Stimulated activated CD8-positive, alpha-beta memory T cell treated with anti-CD3 and anti-CD28 coated beads, Interleukin-4, amount 100 ng/mL, for 1 hour (primary cell): ENCODE results near the gene SGCA.

Experiments
- DNase-seq, 2 donors: peaks; one replicate each; pipeline ENCODE4 v3.0.0-alpha.2; 2020; ENCODE audit warnings: low read depth in 2 of 2, low spot score in 1 of 2

Gene SGCA

DNA sequence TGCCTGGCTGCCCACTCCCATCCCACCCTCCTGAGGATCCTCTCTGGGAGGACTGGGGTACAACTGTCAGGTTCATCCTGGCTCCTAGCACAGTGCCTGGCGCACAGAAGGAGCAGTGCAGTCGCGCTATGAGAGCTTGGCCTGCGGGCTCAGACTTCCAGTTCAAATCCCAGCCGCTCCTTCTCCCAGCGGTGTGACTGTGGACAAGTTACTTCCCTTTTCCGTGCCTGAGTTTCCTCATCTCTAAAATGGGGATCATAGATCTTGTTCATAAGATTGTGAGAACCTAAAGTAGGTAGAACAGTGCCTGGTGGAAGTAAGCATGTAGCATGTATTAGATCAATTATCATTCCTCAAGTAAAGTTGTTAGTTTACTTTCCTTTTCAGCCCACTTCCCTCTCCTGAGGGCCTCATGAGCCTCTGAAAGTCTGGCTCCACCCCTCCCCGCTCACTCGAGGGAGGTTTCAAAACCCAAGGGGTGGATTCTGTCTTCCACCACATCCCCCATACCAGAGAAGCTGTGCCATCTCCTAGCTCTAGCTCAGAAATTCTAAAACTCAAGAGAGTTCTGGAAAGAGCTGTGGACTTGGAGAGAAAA is 55.6 kb downstream of the SGCA start:
- no peak for DNase-seq

- DNase-seq = no peak
Observed at GRCh38 chr17:50221864-50222545, 56.2 kb downstream of the SGCA start.

DNA sequence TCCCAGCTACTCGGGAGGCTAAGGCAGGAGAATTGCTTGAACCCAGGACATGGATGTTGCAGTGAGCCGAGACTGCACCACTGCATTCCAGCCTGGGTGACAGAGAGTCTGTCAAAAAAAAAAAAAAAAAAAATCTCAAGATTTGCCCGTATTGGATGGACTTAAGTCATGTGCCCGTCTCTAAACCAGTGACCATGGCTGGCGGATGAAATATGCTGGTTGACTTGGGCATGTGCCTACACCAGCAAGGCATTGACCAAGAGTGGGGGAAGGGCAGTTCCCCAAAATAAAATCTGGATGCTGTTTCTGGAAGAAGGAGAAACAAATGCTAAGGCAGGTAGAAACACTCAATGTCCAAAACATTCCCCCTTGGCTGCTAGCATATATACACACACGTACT is 57.1 kb downstream of the SGCA start:
- no peak for DNase-seq
